Natural killer cell (primary cell): Measurements from ENCODE around the gene MAGEB17. TPM values are rescaled to one million over a fixed set of nuclear protein-coding genes. Genes with fewer than 3 reads are reported as not detected.

ENCODE experiments used
- ATAC-seq, 3 donors: fragments of 150-1000 bp in 2 of 3; fragments of 200-7000 bp in 1 of 3; cut with Tn5 transposase; 1 replicate in 1 of 3; 2 replicates in 2 of 3; pipeline ENCODE4 v1.10.0; 2021; ENCODE audit warnings: mild to moderate bottlenecking in 2 of 3, moderate library complexity in 2 of 3
- DNase-seq, 2 donors: peaks; one replicate each; pipeline versions ENCODE4 v3.0.0 to v3.0.0-alpha.2; 2013 to 2021; ENCODE audit warnings: mixed read lengths in 1 of 2
- H3K27ac ChIP-seq: one replicate; pipeline ENCODE4 v1.5.1; 2013; ENCODE audit warnings: mild to moderate bottlenecking, low read length
- H3K27me3 ChIP-seq: one replicate; pipeline ENCODE4 v1.6.1; 2013; ENCODE audit warnings: low read length; ENCODE audit not compliant: control insufficient read depth, insufficient read depth
- H3K36me3 ChIP-seq: one replicate; pipeline ENCODE4 v1.6.1; 2013; ENCODE audit warnings: low read length; ENCODE audit not compliant: control insufficient read depth, insufficient read depth
- H3K4me1 ChIP-seq: one replicate; pipeline ENCODE4 v1.6.1; 2013; ENCODE audit warnings: low read length; ENCODE audit not compliant: control insufficient read depth, insufficient read depth
- H3K4me3 ChIP-seq: one replicate; pipeline ENCODE4 v1.5.1; 2013; ENCODE audit warnings: low read length
- H3K9me3 ChIP-seq: one replicate; pipeline ENCODE4 v1.6.1; 2013; ENCODE audit warnings: low read length; ENCODE audit not compliant: control insufficient read depth, insufficient read depth
- H3K27ac Mint-ChIP-seq, 2 donors: one replicate each; pipeline ENCODE4 v1.8.0; 2022; ENCODE audit warnings: mild to moderate bottlenecking in 2 of 2, mixed read lengths in 2 of 2, moderate library complexity in 1 of 2
- H3K27me3 Mint-ChIP-seq, 2 donors: one replicate each; pipeline ENCODE4 v1.8.0; 2022; ENCODE audit warnings: low read depth in 2 of 2, mixed read lengths in 2 of 2
- H3K36me3 Mint-ChIP-seq: one replicate; pipeline ENCODE4 v1.8.0; 2022; ENCODE audit warnings: mixed read lengths
- H3K4me1 Mint-ChIP-seq, 2 donors: one replicate each; pipeline ENCODE4 v1.8.0; 2022; ENCODE audit warnings: mixed read lengths in 2 of 2
- H3K4me3 Mint-ChIP-seq: one replicate; pipeline ENCODE4 v1.8.0; 2022; ENCODE audit warnings: mild to moderate bottlenecking, moderate library complexity, mixed read lengths
- H3K9me3 Mint-ChIP-seq, 2 donors: one replicate each; pipeline ENCODE4 v1.8.0; 2022; ENCODE audit warnings: mixed read lengths in 2 of 2
- WGBS: methylation state at CpG from one replicate; pipeline ENCODE4 v1.1.7; 2013; ENCODE audit warnings: missing lambda C conversion rate; ENCODE audit not compliant: insufficient coverage; 5-methylcytosine and 5-hydroxymethylcytosine counted together
- intact Hi-C: fragments of 100-400 bp; cut with micrococcal nuclease; formaldehyde crosslinking; loops from one replicate; pipeline ENCODE4 v1.14.2; 2022
- total RNA-seq, 4 donors: library from RNA; stranded (reverse); fragments of 120-200 nt in 1 of 4; gene quantifications; one replicate each; pipeline versions ENCODE4 v1.2.3 to v1.2.4, GENCODE V29; 2013 to 2022
- TF ChIP-seq, protein P1 (sequence below): fragments of 200-600 bp; IDR thresholded peaks from one replicate; pipeline ENCODE4 v1.8.0; 2022; ENCODE audit warnings: antibody characterized with exemption

MAGEB17 gene
- total RNA-seq, 3 donors from 2014 or later (not counting 1 experiment from before 2014, with no cell fraction given): not detected

DNA sequence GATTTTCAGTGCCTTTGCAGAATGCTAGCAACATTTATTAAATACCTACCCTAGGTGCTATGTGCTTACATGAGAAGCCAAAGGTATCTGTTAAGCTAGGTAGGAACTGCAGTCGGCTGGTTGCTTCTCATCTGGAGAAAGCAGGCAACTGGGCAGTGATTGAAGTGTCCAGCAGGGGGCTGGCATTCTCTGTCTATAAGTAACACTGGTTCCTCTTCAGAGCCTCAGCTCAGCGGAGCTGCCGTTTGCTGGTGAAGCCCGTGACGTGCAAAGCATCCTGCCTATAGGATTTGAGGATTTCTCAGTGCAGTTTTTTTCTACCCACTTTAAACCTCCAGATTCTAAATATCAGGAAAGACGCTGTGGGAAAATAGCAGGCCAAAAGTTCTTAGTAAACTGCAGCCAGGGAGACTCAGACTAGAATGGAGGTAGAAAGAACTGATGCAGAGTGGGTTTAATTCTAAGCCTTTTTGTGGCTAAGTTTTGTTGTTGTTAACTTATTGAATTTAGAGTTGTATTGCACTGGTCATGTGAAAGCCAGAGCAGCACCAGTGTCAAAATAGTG lies 44.0 kb upstream of the MAGEB17 start, which contains the start of gene GRPR:
TSS of gene GRPR (plus strand) at position 344 of the 565 bp plus-strand sequence. CDS start 389 bp downstream, outside the sequence.
- no peaks in the 10 kb centered on the region for H3K9me3 Mint-ChIP-seq
- peaks cover 8 to 43% of the 10 kb centered on the region in 2 donors for H3K27me3 Mint-ChIP-seq
- peak; percentile 21 to 68 for DNase-seq
- Histone ChIP-seq H3K4me3 (no peak within 1 kb of the TSS), H3K36me3 (no peaks in the 10 kb centered on the region), H3K27ac (no peak within 1 kb of the TSS), H3K27me3 (no peaks in the 10 kb centered on the region), H3K9me3 (no peaks in the 10 kb centered on the region), H3K4me1 (no peaks in the 10 kb centered on the region)
- intact Hi-C loops: loop anchor here (10.0 kb wide), 1 partner anchor 321 kb away; no protein-coding TSS in a partner anchor
- WGBS: 3% methylated on average over 6 of the region's 6 CpGs
- no peak within 1 kb of the TSS for H3K27ac Mint-ChIP-seq
- no peak within 1 kb of the TSS for H3K4me3 Mint-ChIP-seq
- no peaks in the 10 kb centered on the region for H3K36me3 Mint-ChIP-seq
- ATAC-seq: peak; percentile 82 to 98 (median 86)
- TF ChIP-seq, protein P1, sequence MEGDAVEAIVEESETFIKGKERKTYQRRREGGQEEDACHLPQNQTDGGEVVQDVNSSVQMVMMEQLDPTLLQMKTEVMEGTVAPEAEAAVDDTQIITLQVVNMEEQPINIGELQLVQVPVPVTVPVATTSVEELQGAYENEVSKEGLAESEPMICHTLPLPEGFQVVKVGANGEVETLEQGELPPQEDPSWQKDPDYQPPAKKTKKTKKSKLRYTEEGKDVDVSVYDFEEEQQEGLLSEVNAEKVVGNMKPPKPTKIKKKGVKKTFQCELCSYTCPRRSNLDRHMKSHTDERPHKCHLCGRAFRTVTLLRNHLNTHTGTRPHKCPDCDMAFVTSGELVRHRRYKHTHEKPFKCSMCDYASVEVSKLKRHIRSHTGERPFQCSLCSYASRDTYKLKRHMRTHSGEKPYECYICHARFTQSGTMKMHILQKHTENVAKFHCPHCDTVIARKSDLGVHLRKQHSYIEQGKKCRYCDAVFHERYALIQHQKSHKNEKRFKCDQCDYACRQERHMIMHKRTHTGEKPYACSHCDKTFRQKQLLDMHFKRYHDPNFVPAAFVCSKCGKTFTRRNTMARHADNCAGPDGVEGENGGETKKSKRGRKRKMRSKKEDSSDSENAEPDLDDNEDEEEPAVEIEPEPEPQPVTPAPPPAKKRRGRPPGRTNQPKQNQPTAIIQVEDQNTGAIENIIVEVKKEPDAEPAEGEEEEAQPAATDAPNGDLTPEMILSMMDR: peak; percentile 51
- peaks cover 5% of the 10 kb centered on the region in 2 donors for H3K4me1 Mint-ChIP-seq

DNA sequence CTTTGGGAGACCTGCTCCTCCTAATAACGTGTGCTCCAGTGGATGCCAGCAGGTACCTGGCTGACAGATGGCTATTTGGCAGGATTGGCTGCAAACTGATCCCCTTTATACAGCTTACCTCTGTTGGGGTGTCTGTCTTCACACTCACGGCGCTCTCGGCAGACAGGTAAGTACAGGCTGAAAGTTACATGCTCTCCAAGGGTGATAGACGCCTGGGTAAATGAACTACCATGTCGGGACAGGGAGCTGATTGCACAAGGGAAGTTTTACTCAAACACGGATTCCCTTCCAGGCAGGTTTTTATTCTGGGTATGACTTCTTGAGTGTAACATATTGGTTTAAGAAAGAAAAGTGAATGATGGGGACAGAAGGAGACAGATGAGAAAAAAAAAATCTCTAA lies 43.1 kb upstream of the MAGEB17 start:
- H3K27me3 Mint-ChIP-seq: peaks cover 11 to 41% of the 10 kb centered on the region in 2 donors
- no peaks in the 10 kb centered on the region for H3K36me3 ChIP-seq
- no peak for DNase-seq
- ATAC-seq: no peak
- 88% methylated on average over 7 of the region's 7 CpGs for WGBS
- no peaks in the 10 kb centered on the region for H3K27me3 ChIP-seq
- TF ChIP-seq, protein P1: no peak
- H3K36me3 Mint-ChIP-seq: no peaks in the 10 kb centered on the region
- H3K4me3 ChIP-seq: no peak overlapping the region
- no peak overlapping the region for H3K27ac ChIP-seq
- H3K9me3 Mint-ChIP-seq: no peaks in the 10 kb centered on the region
- intact Hi-C loops: loop anchor here (10.0 kb wide), 1 partner anchor 321 kb away; no protein-coding TSS in a partner anchor
- H3K9me3 ChIP-seq: no peaks in the 10 kb centered on the region
- peaks cover 5% of the 10 kb centered on the region in 2 donors for H3K4me1 Mint-ChIP-seq
- H3K27ac Mint-ChIP-seq: no peak overlapping the region
- no peak overlapping the region for H3K4me3 Mint-ChIP-seq
- no peaks in the 10 kb centered on the region for H3K4me1 ChIP-seq

DNA sequence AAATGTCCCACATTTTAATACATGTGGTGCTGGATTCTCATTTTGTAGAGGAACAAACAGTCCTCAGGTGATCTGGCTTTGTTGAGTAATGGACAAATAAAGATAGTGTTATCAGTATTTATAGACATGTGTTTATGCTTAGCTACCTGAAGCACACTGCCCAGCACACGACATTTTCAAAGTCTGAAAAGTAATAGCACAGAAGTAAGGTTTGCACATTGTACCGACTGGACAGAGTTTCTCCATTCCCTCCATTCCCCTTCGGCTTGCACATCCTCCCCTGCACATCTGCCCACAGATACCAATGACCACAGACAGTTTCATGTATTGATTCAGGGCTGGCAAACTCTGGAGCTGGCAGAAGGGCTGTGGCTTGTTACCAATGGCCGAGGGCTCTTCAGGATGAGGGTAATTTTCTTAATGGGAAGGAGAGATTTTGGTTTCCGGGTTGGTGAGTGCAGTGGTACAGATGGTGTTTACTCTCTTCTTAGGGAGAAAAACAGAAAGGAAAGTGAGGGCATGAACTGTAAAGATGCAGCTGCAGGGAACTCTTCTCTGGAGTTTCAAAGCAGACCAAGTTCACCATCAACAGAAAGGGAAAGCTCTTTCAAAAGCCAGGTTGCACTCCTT lies 41.6 kb upstream of the MAGEB17 start:
- TF ChIP-seq, protein P1: no peak
- no peak overlapping the region for H3K4me3 Mint-ChIP-seq
- peaks cover 13 to 40% of the 10 kb centered on the region in 2 donors for H3K27me3 Mint-ChIP-seq
- no peak overlapping the region for H3K27ac Mint-ChIP-seq
- Histone ChIP-seq H3K4me1 (no peaks in the 10 kb centered on the region), H3K27ac (no peak overlapping the region), H3K9me3 (no peaks in the 10 kb centered on the region), H3K27me3 (no peaks in the 10 kb centered on the region), H3K4me3 (no peak overlapping the region), H3K36me3 (no peaks in the 10 kb centered on the region)
- no peaks in the 10 kb centered on the region for H3K36me3 Mint-ChIP-seq
- intact Hi-C loops: loop anchor here (10.0 kb wide), 1 partner anchor 319 kb away; no protein-coding TSS in a partner anchor
- ATAC-seq (no peak), DNase-seq (no peak)
- WGBS: 74% methylated on average over 5 of the region's 5 CpGs
- peaks cover 5% of the 10 kb centered on the region in 2 donors for H3K4me1 Mint-ChIP-seq
- H3K9me3 Mint-ChIP-seq: no peaks in the 10 kb centered on the region
